ENCODE measurements around the gene CRTAP. TPM values are rescaled to one million over a fixed set of nuclear protein-coding genes. Genes with fewer than 3 reads are reported as not detected.
"Not testable (repeated sequence)": the region's sequence is repeated elsewhere in the genome, so short reads cannot be mapped to it uniquely, and the experiment has no call there.

The CRTAP gene
- total RNA-seq, 2 donors from 2014 or later, result 97.2 to 140 TPM

- no peak for DNase-seq (ENCODE audit: low spot score)
- Histone ChIP-seq H3K27ac (no peak overlapping the region), H3K4me1 (no peaks in the 10 kb centered on the region), H3K9me3 (no peaks in the 10 kb centered on the region), H3K4me3 (no peak overlapping the region), H3K27me3 (no peaks in the 10 kb centered on the region), H3K36me3 (no peaks in the 10 kb centered on the region)
- no peak for TF ChIP-seq CTCF (IDR thresholded peaks at IDR 0.05)
Observed at GRCh38 chr3:33155301-33155700, 41.5 kb downstream of the CRTAP start.

- Histone ChIP-seq H3K36me3 (no peaks in the 10 kb centered on the region), H3K9me3 (no peaks in the 10 kb centered on the region), H3K4me3 (no peak overlapping the region), H3K27me3 (no peaks in the 10 kb centered on the region), H3K27ac (no peak overlapping the region), H3K4me1 (no peaks in the 10 kb centered on the region)
- TF ChIP-seq CTCF (IDR thresholded peaks at IDR 0.05), result no peak
- DNase-seq (ENCODE audit: low spot score), result no peak
Observed at GRCh38 chr3:33159234-33159633, 45.4 kb downstream of the CRTAP start.

- Histone ChIP-seq H3K4me3 (no peak overlapping the region), H3K27me3 (no peaks in the 10 kb centered on the region), H3K4me1 (no peaks in the 10 kb centered on the region), H3K27ac (no peak overlapping the region), H3K36me3 (no peaks in the 10 kb centered on the region), H3K9me3 (no peaks in the 10 kb centered on the region)
- no peak for TF ChIP-seq CTCF (IDR thresholded peaks at IDR 0.05)
- no peak for DNase-seq (ENCODE audit: low spot score)
Observed at GRCh38 chr3:33159981-33160380, 46.2 kb downstream of the CRTAP start.

- not testable (repeated sequence) for H3K4me1 ChIP-seq; H3K36me3 ChIP-seq; DNase-seq (ENCODE audit: low spot score); H3K27ac ChIP-seq; H3K27me3 ChIP-seq; H3K4me3 ChIP-seq; H3K9me3 ChIP-seq
Observed at GRCh38 chr3:33162621-33163020, 48.8 kb downstream of the CRTAP start.

- no peak for TF ChIP-seq CTCF (IDR thresholded peaks at IDR 0.05)
- no peaks in the 10 kb centered on the region for H3K36me3 ChIP-seq
- no peaks in the 10 kb centered on the region for H3K9me3 ChIP-seq
- no peak overlapping the region for H3K4me3 ChIP-seq
- H3K27ac ChIP-seq, result no peak overlapping the region
- DNase-seq (ENCODE audit: low spot score), result no peak
- H3K4me1 ChIP-seq, result no peaks in the 10 kb centered on the region
- H3K27me3 ChIP-seq, result no peaks in the 10 kb centered on the region
Observed at GRCh38 chr3:33165372-33165771, 51.6 kb downstream of the CRTAP start.

GRCh38 chr3:33166095-33166494 is 52.3 kb downstream of the CRTAP start:
- no peak for DNase-seq (ENCODE audit: low spot score)
- Histone ChIP-seq H3K36me3 (no peaks in the 10 kb centered on the region), H3K27me3 (no peaks in the 10 kb centered on the region), H3K4me3 (no peak overlapping the region), H3K9me3 (no peaks in the 10 kb centered on the region), H3K4me1 (no peaks in the 10 kb centered on the region), H3K27ac (no peak overlapping the region)
- no peak for TF ChIP-seq CTCF (IDR thresholded peaks at IDR 0.05)

All from right atrium auricular region (tissue), 2 donors.